A673 (cell line): ENCODE measurements around the gene HLA-F. TPM values are rescaled to one million over a fixed set of nuclear protein-coding genes. Genes with fewer than 3 reads are reported as not detected.

ENCODE experiments used
- BruUV-seq: library from RNA; stranded (reverse); fragments of 400-500 nt; replicated peaks from 2 replicates; lab custom pipeline; 2021; lab: Mats Ljungman, UMichigan
- CTCF ChIA-PET: fragments of 300-600 bp; sonication (Branson Sonifier 250); formaldehyde crosslinking; loops from one replicate; lab custom pipeline; 2022; ENCODE audit warnings: antibody characterized with exemption; lab: Charles Lee
- POLR2A ChIA-PET: fragments of 300-600 bp; sonication (Branson Sonifier 250); formaldehyde crosslinking; loops from one replicate; lab custom pipeline; 2022; ENCODE audit warnings: antibody characterized with exemption; ENCODE audit not compliant: low non-redundant PET; lab: Charles Lee
- DNase-seq: peaks from one replicate; pipeline ENCODE4 v3.0.0-alpha.2; 2015; ENCODE audit warnings: low spot score
- H3K27ac ChIP-seq: fragments of 200-600 bp; sonication (generic); 2 replicates; pipeline ENCODE4 v1.5.1; 2016; ENCODE audit warnings: mixed run types, low read depth, mild to moderate bottlenecking, mixed read lengths, antibody characterized with exemption, low read length; ENCODE audit not compliant: poor library complexity, severe bottlenecking
- H3K27me3 ChIP-seq: fragments of 200-600 bp; sonication (generic); replicated peaks from 2 replicates; pipeline ENCODE4 v1.6.1; 2017; ENCODE audit warnings: mixed run types, low read depth, mild to moderate bottlenecking, mixed read lengths, antibody characterized with exemption, low read length; ENCODE audit not compliant: insufficient read depth, poor library complexity
- H3K36me3 ChIP-seq: fragments of 200-600 bp; sonication (generic); 2 replicates; pipeline ENCODE4 v1.6.1; 2016; ENCODE audit warnings: mixed run types, mild to moderate bottlenecking, mixed read lengths, antibody characterized with exemption, low read length; ENCODE audit not compliant: insufficient read depth, poor library complexity, severe bottlenecking
- H3K4me1 ChIP-seq: fragments of 200-600 bp; sonication (generic); 2 replicates; pipeline ENCODE4 v1.6.1; 2017; ENCODE audit warnings: mixed run types, mild to moderate bottlenecking, mixed read lengths, antibody characterized with exemption, low read length; ENCODE audit not compliant: insufficient read depth, poor library complexity, severe bottlenecking
- H3K4me3 ChIP-seq: fragments of 200-600 bp; sonication (generic); 2 replicates; pipeline ENCODE4 v1.5.1; 2016; ENCODE audit warnings: low read depth, mixed run types, mild to moderate bottlenecking, mixed read lengths, low read length; ENCODE audit not compliant: poor library complexity, severe bottlenecking
- H3K9me3 ChIP-seq: fragments of 200-600 bp; sonication (generic); 2 replicates; pipeline ENCODE4 v1.6.1; 2016; ENCODE audit warnings: mixed run types, low read depth, mild to moderate bottlenecking, mixed read lengths, antibody characterized with exemption, low read length; ENCODE audit not compliant: poor library complexity, severe bottlenecking
- CTCF ChIP-seq: fragments of 300-800, 200-600 bp; sonication (generic); conservative IDR thresholded peaks from 2 replicates; pipeline ENCODE4 v1.5.1; 2017; ENCODE audit warnings: low read depth, mild to moderate bottlenecking, antibody characterized with exemption, low read length, moderate library complexity, mixed read lengths
- EZH2 ChIP-seq: fragments of 200-600 bp; sonication (generic); IDR thresholded peaks from 2 replicates; pipeline ENCODE4 v1.6.1; 2017; ENCODE audit warnings: borderline replicate concordance, low read depth, mild to moderate bottlenecking, mixed read lengths, antibody characterized with exemption, low read length; ENCODE audit not compliant: poor library complexity, severe bottlenecking
- intact Hi-C: fragments of 100-400 bp; cut with micrococcal nuclease; formaldehyde crosslinking; loops from one replicate; pipeline ENCODE4 v1.10.0; 2022; ENCODE audit not compliant: unreplicated experiment
- total RNA-seq: library from RNA; stranded (reverse); gene quantifications from 2 replicates; pipeline ENCODE4 v1.2.3, GENCODE V29; 2021

HLA-F gene
- total RNA-seq, 1 experiment from 2014 or later, result not detected

GRCh38 chr6:29731281-29731680 is 8.0 kb downstream of the HLA-F start:
- TF ChIP-seq CTCF (no peak), EZH2 (no peak)
- Histone ChIP-seq H3K4me1 (no peaks in the 10 kb centered on the region), H3K27me3 (peaks cover 30% of the 10 kb centered on the region), H3K9me3 (no peaks in the 10 kb centered on the region), H3K4me3 (no peak overlapping the region), H3K27ac (no peak overlapping the region), H3K36me3 (no peaks in the 10 kb centered on the region)
- POLR2A ChIA-PET, result no interaction called here
- intact Hi-C loops, result loop anchor here (10.0 kb wide), 1 partner anchor 284 kb away; no protein-coding TSS in a partner anchor
- BruUV-seq, result no TSS peak
- CTCF ChIA-PET, result no interaction called here
- no peak for DNase-seq

- DNase-seq, result no peak
- Histone ChIP-seq H3K27me3 (peaks cover 31% of the 10 kb centered on the region), H3K27ac (no peak overlapping the region), H3K9me3 (no peaks in the 10 kb centered on the region), H3K36me3 (no peaks in the 10 kb centered on the region), H3K4me1 (no peaks in the 10 kb centered on the region), H3K4me3 (no peak overlapping the region)
- ChIA-PET POLR2A (no interaction called here), CTCF (no interaction called here)
- BruUV-seq, result no TSS peak
- no peak for TF ChIP-seq EZH2
- TF ChIP-seq CTCF, result no peak
- intact Hi-C loops, result loop anchor here (10.0 kb wide), 1 partner anchor 282 kb away; no protein-coding TSS in a partner anchor
These were observed 9.8 kb downstream of the HLA-F start for GRCh38 chr6:29733057-29733456.

- Histone ChIP-seq H3K36me3 (no peaks in the 10 kb centered on the region), H3K27me3 (peaks cover 28% of the 10 kb centered on the region), H3K27ac (no peak overlapping the region), H3K4me3 (no peak overlapping the region), H3K9me3 (no peaks in the 10 kb centered on the region), H3K4me1 (no peaks in the 10 kb centered on the region)
- intact Hi-C loops, result loop anchor here (10.0 kb wide), 1 partner anchor 280 kb away; no protein-coding TSS in a partner anchor
- no peak for DNase-seq
- POLR2A ChIA-PET, result no interaction called here
- no TSS peak for BruUV-seq
- CTCF ChIA-PET, result no interaction called here
- TF ChIP-seq EZH2 (no peak), CTCF (no peak)
These were observed 11.1 kb downstream of the HLA-F start for GRCh38 chr6:29734046-29735018.
